ENCODE measurements around the gene MAU2. TPM values are rescaled to one million over a fixed set of nuclear protein-coding genes. Genes with fewer than 3 reads are reported as not detected.

Gene MAU2
- total RNA-seq, 1 donor = 32.4 TPM

- no peak for DNase-seq (ENCODE audit: low read depth)
- no peak for TF ChIP-seq CTCF (IDR thresholded peaks at IDR 0.05; ENCODE audit: insufficient read depth, low read depth, low read length)
- H3K4me3 ChIP-seq (ENCODE audit: low read depth, low read length) = no peak overlapping the region
Measured at GRCh38 chr19:19305066-19305465, 15.6 kb upstream of the MAU2 start.

GRCh38 chr19:19305696-19306095, 14.9 kb upstream of the MAU2 start:
- no peak for DNase-seq (ENCODE audit: low read depth)
- no peak overlapping the region for H3K4me3 ChIP-seq (ENCODE audit: low read depth, low read length)
- no peak for TF ChIP-seq CTCF (IDR thresholded peaks at IDR 0.05; ENCODE audit: insufficient read depth, low read depth, low read length)

- H3K4me3 ChIP-seq (ENCODE audit: low read depth, low read length) = no peak overlapping the region
- no peak for DNase-seq (ENCODE audit: low read depth)
- TF ChIP-seq CTCF (IDR thresholded peaks at IDR 0.05; ENCODE audit: insufficient read depth, low read depth, low read length) = no peak
Measured at GRCh38 chr19:19306191-19306590, 14.4 kb upstream of the MAU2 start.

GRCh38 chr19:19308373-19308772, 12.3 kb upstream of the MAU2 start:
- TF ChIP-seq CTCF (IDR thresholded peaks at IDR 0.05; ENCODE audit: insufficient read depth, low read depth, low read length) = no peak
- no peak for DNase-seq (ENCODE audit: low read depth)
- H3K4me3 ChIP-seq (ENCODE audit: low read depth, low read length) = no peak overlapping the region

GRCh38 chr19:19315444-19315843, 5.2 kb upstream of the MAU2 start:
- H3K4me3 ChIP-seq (ENCODE audit: low read depth, low read length) = no peak overlapping the region
- TF ChIP-seq CTCF (IDR thresholded peaks at IDR 0.05; ENCODE audit: insufficient read depth, low read depth, low read length) = no peak
- no peak for DNase-seq (ENCODE audit: low read depth)

GRCh38 chr19:19316082-19316481, 4.5 kb upstream of the MAU2 start:
- no peak for TF ChIP-seq CTCF (IDR thresholded peaks at IDR 0.05; ENCODE audit: insufficient read depth, low read depth, low read length)
- DNase-seq (ENCODE audit: low read depth) = no peak
- H3K4me3 ChIP-seq (ENCODE audit: low read depth, low read length) = no peak overlapping the region

GRCh38 chr19:19319732-19320360, 783 bp upstream of the MAU2 start:
- DNase-seq (ENCODE audit: low read depth) = no peak
- TF ChIP-seq CTCF (IDR thresholded peaks at IDR 0.05; ENCODE audit: insufficient read depth, low read depth, low read length) = no peak
- H3K4me3 ChIP-seq (ENCODE audit: low read depth, low read length) = peak overlapping the region; percentile 87
